Retinal pigment epithelial cell (primary cell): Measurements from ENCODE around the gene KIAA1328.
"Not testable (repeated sequence)": the region's sequence is repeated elsewhere in the genome, so short reads cannot be mapped to it uniquely, and the experiment has no call there.

ENCODE experiments used
- DNase-seq: peaks from one replicate; pipeline ENCODE4 v3.0.0-alpha.2; 2010; ENCODE audit warnings: low read depth
- H3K4me3 ChIP-seq: 2 replicates; pipeline ENCODE4 v1.5.1; 2011; ENCODE audit warnings: mild to moderate bottlenecking, low read length, control low read depth, moderate library complexity
- TF ChIP-seq, protein P1 (sequence below): conservative IDR thresholded peaks from 2 replicates; pipeline ENCODE4 v1.5.1; 2011; ENCODE audit warnings: low read depth, low read length, control low read depth, inconsistent platforms

The KIAA1328 gene

DNA sequence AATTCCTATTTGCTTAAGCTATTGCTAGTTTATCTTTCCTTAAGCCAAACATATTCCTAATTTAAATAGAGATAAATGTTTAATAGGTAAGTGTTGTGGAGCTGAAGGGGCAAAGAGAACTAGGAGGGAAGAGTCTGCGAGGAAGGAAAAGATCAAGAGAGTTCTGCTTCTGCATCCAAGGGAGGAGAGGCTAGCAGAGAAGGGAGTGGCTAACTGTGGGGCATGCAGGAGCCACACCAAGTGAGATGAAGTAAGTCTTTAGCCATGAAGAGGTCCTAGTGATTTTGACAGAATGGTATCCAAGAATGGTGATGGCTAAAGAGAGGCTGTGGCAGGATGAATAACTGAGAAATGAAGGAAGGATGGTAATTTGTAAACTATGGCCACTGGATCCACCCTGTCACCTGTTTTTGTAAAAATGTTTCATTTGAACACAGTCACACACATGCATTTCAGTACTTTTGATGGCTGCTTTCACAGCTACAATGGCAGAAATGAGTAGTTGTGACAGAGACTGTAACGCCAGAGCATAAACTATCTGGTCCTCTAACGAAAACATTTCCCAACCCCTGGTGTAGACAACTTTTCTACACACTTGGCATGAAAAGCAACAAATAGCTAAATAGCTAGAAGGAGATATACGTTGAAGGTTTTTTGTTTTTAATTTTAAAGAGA is 15.7 kb upstream of the KIAA1328 start:
- TF ChIP-seq, protein P1, sequence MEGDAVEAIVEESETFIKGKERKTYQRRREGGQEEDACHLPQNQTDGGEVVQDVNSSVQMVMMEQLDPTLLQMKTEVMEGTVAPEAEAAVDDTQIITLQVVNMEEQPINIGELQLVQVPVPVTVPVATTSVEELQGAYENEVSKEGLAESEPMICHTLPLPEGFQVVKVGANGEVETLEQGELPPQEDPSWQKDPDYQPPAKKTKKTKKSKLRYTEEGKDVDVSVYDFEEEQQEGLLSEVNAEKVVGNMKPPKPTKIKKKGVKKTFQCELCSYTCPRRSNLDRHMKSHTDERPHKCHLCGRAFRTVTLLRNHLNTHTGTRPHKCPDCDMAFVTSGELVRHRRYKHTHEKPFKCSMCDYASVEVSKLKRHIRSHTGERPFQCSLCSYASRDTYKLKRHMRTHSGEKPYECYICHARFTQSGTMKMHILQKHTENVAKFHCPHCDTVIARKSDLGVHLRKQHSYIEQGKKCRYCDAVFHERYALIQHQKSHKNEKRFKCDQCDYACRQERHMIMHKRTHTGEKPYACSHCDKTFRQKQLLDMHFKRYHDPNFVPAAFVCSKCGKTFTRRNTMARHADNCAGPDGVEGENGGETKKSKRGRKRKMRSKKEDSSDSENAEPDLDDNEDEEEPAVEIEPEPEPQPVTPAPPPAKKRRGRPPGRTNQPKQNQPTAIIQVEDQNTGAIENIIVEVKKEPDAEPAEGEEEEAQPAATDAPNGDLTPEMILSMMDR, result no peak
- H3K4me3 ChIP-seq, result no peak overlapping the region
- no peak for DNase-seq

- no peak overlapping the region for H3K4me3 ChIP-seq
- DNase-seq, result no peak
Measured at GRCh38 chr18:36813824-36814223, 15.1 kb upstream of the KIAA1328 start.

GRCh38 chr18:36814994-36815393 is 13.9 kb upstream of the KIAA1328 start:
- no peak overlapping the region for H3K4me3 ChIP-seq
- no peak for DNase-seq
- TF ChIP-seq, protein P1, result no peak

More at GRCh38 chr18:36813824-36814223, 15.1 kb upstream of the KIAA1328 start:
- TF ChIP-seq, protein P1, result no peak

DNA sequence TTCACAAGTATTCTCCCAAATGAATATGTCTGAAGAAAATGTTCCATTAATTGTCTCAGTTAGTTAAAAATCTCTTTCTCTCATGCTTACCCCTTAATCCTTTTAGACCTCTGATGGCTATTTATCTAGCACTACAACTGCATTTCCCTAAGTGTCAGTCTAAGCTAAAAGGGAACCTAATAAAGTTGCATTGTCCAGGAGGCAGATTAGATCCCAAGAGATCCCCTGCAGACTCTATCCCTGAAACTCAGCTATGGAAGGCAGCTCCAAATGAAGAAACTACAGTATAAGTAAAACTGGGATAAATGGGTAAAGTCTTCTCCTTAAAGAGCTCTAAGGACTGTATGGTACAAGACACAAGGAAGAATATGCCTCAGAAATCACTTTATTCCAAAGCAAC is 12.8 kb upstream of the KIAA1328 start:
- not testable (repeated sequence) for H3K4me3 ChIP-seq, DNase-seq

GRCh38 chr18:36817039-36817438 is 11.9 kb upstream of the KIAA1328 start:
- TF ChIP-seq, protein P1, result no peak
- H3K4me3 ChIP-seq, result no peak overlapping the region
- no peak for DNase-seq

DNA sequence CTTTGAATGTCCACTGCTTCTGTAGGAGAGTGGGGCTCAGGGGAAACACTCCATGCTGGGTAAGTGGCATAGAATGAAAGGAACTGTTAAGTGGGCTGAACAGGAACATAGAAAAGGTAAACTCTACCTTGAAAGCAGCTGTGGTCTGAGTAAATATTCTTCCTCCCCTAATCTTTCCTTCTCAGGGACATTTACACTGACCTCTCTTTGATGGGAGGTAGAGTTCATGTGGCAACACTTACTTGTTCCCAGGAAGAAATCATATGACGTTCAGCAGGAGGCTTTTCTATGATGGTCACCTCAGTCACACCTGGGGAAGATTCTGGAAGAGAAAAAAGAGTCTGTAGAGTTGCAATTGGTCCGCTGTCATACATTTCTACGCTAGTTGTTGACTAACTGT is 10.3 kb upstream of the KIAA1328 start:
- TF ChIP-seq, protein P1, result no peak
- H3K4me3 ChIP-seq, result no peak overlapping the region
- no peak for DNase-seq

DNA sequence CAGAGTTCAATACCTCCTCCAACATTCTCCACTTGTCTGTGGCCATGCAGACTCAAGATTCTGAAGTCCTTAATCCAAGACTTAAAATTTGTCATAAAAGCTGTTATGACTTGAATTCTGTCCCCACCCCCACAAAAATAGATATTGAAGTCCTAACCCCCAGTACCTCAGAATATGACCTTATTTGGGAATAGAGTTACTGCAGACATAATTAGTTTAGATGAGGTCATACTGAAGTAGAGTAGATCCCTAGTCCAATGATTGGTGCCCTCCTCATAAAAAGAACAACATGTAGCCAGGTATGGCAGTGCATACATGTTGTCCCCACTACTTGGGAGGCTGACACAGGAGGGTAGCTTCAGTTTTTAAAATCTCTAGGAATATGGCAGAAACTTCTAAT is 9.3 kb upstream of the KIAA1328 start:
- TF ChIP-seq, protein P1, result no peak
- no peak overlapping the region for H3K4me3 ChIP-seq
- no peak for DNase-seq
